Fibroblast of lung (primary cell): ENCODE data around the gene IZUMO1R. TPM values are rescaled to one million over a fixed set of nuclear protein-coding genes. Genes with fewer than 3 reads are reported as not detected.
"Not testable (repeated sequence)": the region's sequence is repeated elsewhere in the genome, so short reads cannot be mapped to it uniquely, and the experiment has no call there.

ENCODE experiments used
- DNase-seq, 2 donors: peaks; one replicate each; pipeline versions ENCODE4 v3.0.0 to v3.0.0-alpha.2; 2010; ENCODE audit warnings: low read depth in 2 of 2
- H2AFZ ChIP-seq: 2 replicates; pipeline ENCODE4 v1.5.1; 2012; ENCODE audit warnings: low read length, control low read depth, inconsistent platforms
- H3K27ac ChIP-seq: 2 replicates; pipeline ENCODE4 v1.5.1; 2011; ENCODE audit warnings: low read length, control low read depth; ENCODE audit not compliant: insufficient read depth
- H3K27me3 ChIP-seq: 2 replicates; pipeline ENCODE4 v1.5.1; 2011; ENCODE audit warnings: mild to moderate bottlenecking, low read length; ENCODE audit not compliant: control insufficient read depth, insufficient read depth
- H3K36me3 ChIP-seq: 2 replicates; pipeline ENCODE4 v1.5.1; 2011; ENCODE audit warnings: low read length; ENCODE audit not compliant: control insufficient read depth, insufficient read depth
- H3K4me1 ChIP-seq: 2 replicates; pipeline ENCODE4 v1.5.1; 2011; ENCODE audit warnings: low read length; ENCODE audit not compliant: control insufficient read depth, insufficient read depth; ENCODE audit errors: extremely low read depth
- H3K4me2 ChIP-seq: 2 replicates; pipeline ENCODE4 v1.5.1; 2011; ENCODE audit warnings: low read length, control low read depth; ENCODE audit not compliant: insufficient read depth; ENCODE audit errors: extremely low read depth
- H3K4me3 ChIP-seq, 4 experiments: fragments of 200-600 bp in 1 of 4; sonication (generic) in 1 of 4; replicated peaks in 1 of 4; 2 replicates each; pipeline ENCODE4 v1.5.1; 2011 to 2016; ENCODE audit warnings: low read length in 4 of 4, low read depth in 3 of 4, mild to moderate bottlenecking in 3 of 4, control low read depth in 2 of 4, inconsistent platforms in 1 of 4, mixed read lengths in 1 of 4; ENCODE audit not compliant: insufficient read depth in 1 of 4; ENCODE audit errors: control extremely low read depth in 1 of 4
- H3K79me2 ChIP-seq: 2 replicates; pipeline ENCODE4 v1.5.1; 2012; ENCODE audit warnings: mild to moderate bottlenecking, low read length, inconsistent platforms; ENCODE audit not compliant: control insufficient read depth, insufficient read depth
- H3K9ac ChIP-seq: 2 replicates; pipeline ENCODE4 v1.5.1; 2011; ENCODE audit warnings: mild to moderate bottlenecking, low read length, control low read depth; ENCODE audit not compliant: insufficient read depth
- H3K9me3 ChIP-seq: 2 replicates; pipeline ENCODE4 v1.5.1; 2012; ENCODE audit warnings: low read depth, low read length; ENCODE audit not compliant: control insufficient read depth, insufficient read depth
- H4K20me1 ChIP-seq: 2 replicates; pipeline ENCODE4 v1.5.1; 2011; ENCODE audit warnings: low read length; ENCODE audit not compliant: control insufficient read depth, insufficient read depth; ENCODE audit errors: extremely low read depth
- CTCF ChIP-seq, 2 donors: IDR thresholded peaks in 1 of 2; conservative IDR thresholded peaks in 1 of 2; 1 replicate in 1 of 2; 2 replicates in 1 of 2; pipeline ENCODE4 v1.5.1; 2011 to 2012; ENCODE audit warnings: low read length in 2 of 2, control low read depth in 1 of 2, inconsistent platforms in 1 of 2, low read depth in 1 of 2, mild to moderate bottlenecking in 1 of 2
- EZH2 ChIP-seq: IDR thresholded peaks from 2 replicates; pipeline ENCODE4 v1.5.1; 2012; ENCODE audit warnings: low read length, control low read depth, mild to moderate bottlenecking; ENCODE audit errors: missing control alignments
- polyA plus RNA-seq, 2 donors: library from polyadenylated mRNA; depleted of rRNA in 1 of 2; stranded (reverse) in 1 of 2; unstranded in 1 of 2; fragments of >200 nt; gene quantifications; 2 replicates each; pipeline ENCODE4 v1.2.1, GENCODE V29; 2011 to 2012; ENCODE audit warnings: missing spikeins in 1 of 2
- total RNA-seq: library from RNA; depleted of rRNA; stranded (reverse); fragments of >200 nt; gene quantifications from 2 replicates; pipeline ENCODE4 v1.2.1, GENCODE V29; 2014

The IZUMO1R gene
- total and polyA plus RNA-seq, 2 donors (not counting 1 experiment from before 2014, with no cell fraction given): not detected

- no peak for DNase-seq
- H3K4me2 ChIP-seq: no peak overlapping the region
- H4K20me1 ChIP-seq: no peaks in the 10 kb centered on the region
- no peaks in the 10 kb centered on the region for H3K36me3 ChIP-seq
- H3K79me2 ChIP-seq: no peaks in the 10 kb centered on the region
- H3K4me1 ChIP-seq: no peaks in the 10 kb centered on the region
- no peak overlapping the region for H3K4me3 ChIP-seq
- H3K27ac ChIP-seq: no peak overlapping the region
- H3K9ac ChIP-seq: no peak overlapping the region
- no peaks in the 10 kb centered on the region for H3K27me3 ChIP-seq
- TF ChIP-seq CTCF (conservative IDR thresholded peaks at IDR 0.05 in 1 of 2, IDR thresholded peaks at IDR 0.05 in 1 of 2; ENCODE audit: low read depth in 1 of 2, low read length in 2 of 2) (no peak), EZH2 (no peak)
- H3K9me3 ChIP-seq: no peaks in the 10 kb centered on the region
- no peak overlapping the region for H2AFZ ChIP-seq
Measured at GRCh38 chr11:94275961-94276360, 28.4 kb upstream of the IZUMO1R start.

GRCh38 chr11:94276943-94277342 lies 27.4 kb upstream of the IZUMO1R start:
- H3K4me1 ChIP-seq: no peaks in the 10 kb centered on the region
- no peaks in the 10 kb centered on the region for H4K20me1 ChIP-seq
- no peak overlapping the region for H3K4me3 ChIP-seq
- H3K4me2 ChIP-seq: no peak overlapping the region
- no peak for DNase-seq
- H3K27ac ChIP-seq: no peak overlapping the region
- no peaks in the 10 kb centered on the region for H3K27me3 ChIP-seq
- H3K9me3 ChIP-seq: no peaks in the 10 kb centered on the region
- no peaks in the 10 kb centered on the region for H3K36me3 ChIP-seq
- no peak overlapping the region for H2AFZ ChIP-seq
- TF ChIP-seq CTCF (conservative IDR thresholded peaks at IDR 0.05 in 1 of 2, IDR thresholded peaks at IDR 0.05 in 1 of 2; ENCODE audit: low read depth in 1 of 2, low read length in 2 of 2) (no peak), EZH2 (no peak)
- H3K79me2 ChIP-seq: no peaks in the 10 kb centered on the region
- no peak overlapping the region for H3K9ac ChIP-seq

- not testable (repeated sequence) for H4K20me1 ChIP-seq, H3K9me3 ChIP-seq, H2AFZ ChIP-seq, H3K27me3 ChIP-seq, H3K4me1 ChIP-seq, H3K27ac ChIP-seq, H3K4me2 ChIP-seq, H3K36me3 ChIP-seq, H3K79me2 ChIP-seq, H3K9ac ChIP-seq, H3K4me3 ChIP-seq
- peak in 1 of 2 donors; percentile 64 for DNase-seq
Measured at GRCh38 chr11:94278207-94278606, 26.2 kb upstream of the IZUMO1R start.

GRCh38 chr11:94279996-94280395 lies 24.4 kb upstream of the IZUMO1R start:
- DNase-seq: no peak
- H2AFZ ChIP-seq: no peak overlapping the region
- H3K9me3 ChIP-seq: no peaks in the 10 kb centered on the region
- no peak for TF ChIP-seq EZH2
- TF ChIP-seq CTCF (conservative IDR thresholded peaks at IDR 0.05 in 1 of 2, IDR thresholded peaks at IDR 0.05 in 1 of 2; ENCODE audit: low read depth in 1 of 2, low read length in 2 of 2): no peak
- no peaks in the 10 kb centered on the region for H3K4me1 ChIP-seq
- H3K79me2 ChIP-seq: no peaks in the 10 kb centered on the region
- no peak overlapping the region for H3K4me3 ChIP-seq
- no peaks in the 10 kb centered on the region for H3K27me3 ChIP-seq
- H3K36me3 ChIP-seq: no peaks in the 10 kb centered on the region
- H3K27ac ChIP-seq: no peak overlapping the region
- H3K9ac ChIP-seq: no peak overlapping the region
- no peak overlapping the region for H3K4me2 ChIP-seq
- H4K20me1 ChIP-seq: no peaks in the 10 kb centered on the region
